ENCODE measurements around the gene CXCL13. TPM values are rescaled to one million over a fixed set of nuclear protein-coding genes. Genes with fewer than 3 reads are reported as not detected.

Gene CXCL13
- total RNA-seq, 1 donor from 2014 or later: not detected

- no peak overlapping the region for H3K4me3 Mint-ChIP-seq (ENCODE audit: low read depth)
- no peaks in the 10 kb centered on the region for H3K36me3 Mint-ChIP-seq (ENCODE audit: insufficient read depth)
- no peaks in the 10 kb centered on the region for H3K4me1 Mint-ChIP-seq (ENCODE audit: low read depth)
- TF ChIP-seq, protein P1, sequence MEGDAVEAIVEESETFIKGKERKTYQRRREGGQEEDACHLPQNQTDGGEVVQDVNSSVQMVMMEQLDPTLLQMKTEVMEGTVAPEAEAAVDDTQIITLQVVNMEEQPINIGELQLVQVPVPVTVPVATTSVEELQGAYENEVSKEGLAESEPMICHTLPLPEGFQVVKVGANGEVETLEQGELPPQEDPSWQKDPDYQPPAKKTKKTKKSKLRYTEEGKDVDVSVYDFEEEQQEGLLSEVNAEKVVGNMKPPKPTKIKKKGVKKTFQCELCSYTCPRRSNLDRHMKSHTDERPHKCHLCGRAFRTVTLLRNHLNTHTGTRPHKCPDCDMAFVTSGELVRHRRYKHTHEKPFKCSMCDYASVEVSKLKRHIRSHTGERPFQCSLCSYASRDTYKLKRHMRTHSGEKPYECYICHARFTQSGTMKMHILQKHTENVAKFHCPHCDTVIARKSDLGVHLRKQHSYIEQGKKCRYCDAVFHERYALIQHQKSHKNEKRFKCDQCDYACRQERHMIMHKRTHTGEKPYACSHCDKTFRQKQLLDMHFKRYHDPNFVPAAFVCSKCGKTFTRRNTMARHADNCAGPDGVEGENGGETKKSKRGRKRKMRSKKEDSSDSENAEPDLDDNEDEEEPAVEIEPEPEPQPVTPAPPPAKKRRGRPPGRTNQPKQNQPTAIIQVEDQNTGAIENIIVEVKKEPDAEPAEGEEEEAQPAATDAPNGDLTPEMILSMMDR (IDR thresholded peaks at IDR 0.05; ENCODE audit: unreplicated experiment): no peak
- H3K27me3 Mint-ChIP-seq: peaks cover 3% of the 10 kb centered on the region
- DNase-seq (ENCODE audit: low spot score, unreplicated experiment): no peak
- no peak overlapping the region for H3K27ac Mint-ChIP-seq
- no peaks in the 10 kb centered on the region for H3K9me3 Mint-ChIP-seq (ENCODE audit: low read depth)
Observed at GRCh38 chr4:77593993-77594392, 11.6 kb upstream of the CXCL13 start.

GRCh38 chr4:77595364-77595973 lies 10.2 kb upstream of the CXCL13 start:
- Mint-ChIP-seq H3K9me3 (ENCODE audit: low read depth) (no peaks in the 10 kb centered on the region), H3K4me3 (ENCODE audit: low read depth) (no peak overlapping the region), H3K27ac (no peak overlapping the region), H3K36me3 (ENCODE audit: insufficient read depth) (no peaks in the 10 kb centered on the region), H3K4me1 (ENCODE audit: low read depth) (no peaks in the 10 kb centered on the region), H3K27me3 (peaks cover 6% of the 10 kb centered on the region)
- DNase-seq (ENCODE audit: low spot score, unreplicated experiment): no peak
- TF ChIP-seq, protein P1 (IDR thresholded peaks at IDR 0.05; ENCODE audit: unreplicated experiment): no peak

GRCh38 chr4:77599378-77599777 lies 6.2 kb upstream of the CXCL13 start:
- TF ChIP-seq, protein P1 (IDR thresholded peaks at IDR 0.05; ENCODE audit: unreplicated experiment): peak; percentile 52
- Mint-ChIP-seq H3K36me3 (ENCODE audit: insufficient read depth) (no peaks in the 10 kb centered on the region), H3K9me3 (ENCODE audit: low read depth) (no peaks in the 10 kb centered on the region), H3K4me1 (ENCODE audit: low read depth) (no peaks in the 10 kb centered on the region), H3K27ac (no peak overlapping the region), H3K4me3 (ENCODE audit: low read depth) (no peak overlapping the region), H3K27me3 (peaks cover 22% of the 10 kb centered on the region)
- DNase-seq (ENCODE audit: low spot score, unreplicated experiment): no peak

GRCh38 chr4:77600521-77601451 lies 4.8 kb upstream of the CXCL13 start:
- H3K27me3 Mint-ChIP-seq: peaks cover 24% of the 10 kb centered on the region
- TF ChIP-seq, protein P1 (IDR thresholded peaks at IDR 0.05; ENCODE audit: unreplicated experiment): peak; percentile 83
- H3K4me3 Mint-ChIP-seq (ENCODE audit: low read depth): no peak overlapping the region
- no peaks in the 10 kb centered on the region for H3K9me3 Mint-ChIP-seq (ENCODE audit: low read depth)
- H3K4me1 Mint-ChIP-seq (ENCODE audit: low read depth): peaks cover 3% of the 10 kb centered on the region
- DNase-seq (ENCODE audit: low spot score, unreplicated experiment): peak; percentile 13
- no peak overlapping the region for H3K27ac Mint-ChIP-seq
- no peaks in the 10 kb centered on the region for H3K36me3 Mint-ChIP-seq (ENCODE audit: insufficient read depth)

DNA sequence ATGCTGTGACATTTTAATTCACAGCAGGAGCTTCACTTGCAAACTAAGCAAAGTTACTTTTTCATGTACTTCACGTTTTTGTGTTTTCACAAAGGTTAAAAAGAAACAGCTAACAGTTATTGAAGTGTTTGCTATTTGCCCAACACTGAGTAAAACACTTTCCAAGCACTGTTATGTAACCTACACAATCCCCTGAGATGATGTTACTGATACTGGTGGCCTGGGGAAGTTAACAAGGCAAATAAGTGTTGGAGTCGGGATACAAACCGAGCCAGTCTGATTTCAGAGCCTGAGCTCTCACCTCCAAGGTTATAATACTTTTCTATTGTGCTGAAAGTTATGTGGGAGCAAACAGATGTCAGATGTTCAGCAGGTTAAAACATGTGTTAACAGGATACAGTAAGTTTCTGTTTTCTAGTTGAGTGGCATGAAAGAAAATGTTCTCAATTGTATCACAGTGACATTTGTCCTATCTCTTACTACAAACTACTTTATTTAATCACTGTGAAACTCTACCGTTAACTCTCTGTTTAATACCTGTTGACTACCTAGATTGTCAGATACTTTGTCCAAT lies 3.9 kb upstream of the CXCL13 start:
- TF ChIP-seq, protein P1 (IDR thresholded peaks at IDR 0.05; ENCODE audit: unreplicated experiment): no peak
- Mint-ChIP-seq H3K27ac (no peak overlapping the region), H3K4me3 (ENCODE audit: low read depth) (no peak overlapping the region), H3K36me3 (ENCODE audit: insufficient read depth) (no peaks in the 10 kb centered on the region), H3K9me3 (ENCODE audit: low read depth) (no peaks in the 10 kb centered on the region), H3K27me3 (peaks cover 27% of the 10 kb centered on the region), H3K4me1 (ENCODE audit: low read depth) (peaks cover 3% of the 10 kb centered on the region)
- no peak for DNase-seq (ENCODE audit: low spot score, unreplicated experiment)
